K562 (cell line): ENCODE results near the gene NKD1. TPM values are rescaled to one million over a fixed set of nuclear protein-coding genes. Genes with fewer than 3 reads are reported as not detected.

Source experiments
- ATAC-seq: fragments of 200-7000 bp; cut with Tn5 transposase; 3 replicates; pipeline ENCODE4 v1.9.1; 2020; ENCODE audit warnings: moderate library complexity
- BruUV-seq: library from RNA; stranded (reverse); fragments of 400-500 nt; replicated peaks from 2 replicates; lab custom pipeline; 2021; lab: Mats Ljungman, UMichigan
- CTCF ChIA-PET: fragments of 300-600 bp; formaldehyde crosslinking; extraction: SDS; loops from one replicate; lab custom pipeline; 2021; ENCODE audit warnings: low intra/inter-chr PET ratio; lab: Yijun Ruan, JAX
- POLR2A ChIA-PET: fragments of 300-600, 350-650 bp; sonication (Branson Sonifier 250); formaldehyde crosslinking; extraction: SDS; loops from one replicate; lab custom pipeline; 2021; ENCODE audit warnings: antibody characterized with exemption, inconsistent platforms; lab: Yijun Ruan, JAX
- DNase-seq, 4 experiments: peaks; one replicate each; pipeline versions ENCODE4 v3.0.0 to v3.0.0-alpha.2; 2011 to 2018; ENCODE audit warnings: low spot score in 3 of 4, mixed read lengths in 3 of 4; ENCODE audit errors: extremely low read depth in 1 of 4
- FAIRE-seq: peaks from 2 replicates; lab custom pipeline; 2011; peaks lifted over from hg19 to GRCh38; lab: Jason Lieb, UNC
- H2AFZ ChIP-seq: 2 replicates; pipeline ENCODE4 v1.6.0; 2011; ENCODE audit warnings: low read depth, low read length, control low read depth, inconsistent platforms
- H3K27ac ChIP-seq: fragments of 200-600 bp; 3 replicates; pipeline ENCODE4 v1.8.0; 2011; ENCODE audit warnings: low read depth, mild to moderate bottlenecking, control low read depth, inconsistent platforms, low read length, moderate library complexity, mixed read lengths; ENCODE audit errors: extremely low read depth
- H3K27me3 ChIP-seq, 2 experiments: fragments of 300-600 bp in 1 of 2; 2 replicates in 1 of 2; 3 replicates in 1 of 2; pipeline versions ENCODE4 v1.6.0 to v1.8.0; 2011; ENCODE audit warnings: inconsistent platforms in 2 of 2, low read length in 2 of 2, mild to moderate bottlenecking in 1 of 2, mixed read lengths in 1 of 2, moderate library complexity in 1 of 2; ENCODE audit not compliant: control insufficient read depth in 2 of 2, insufficient read depth in 2 of 2
- H3K36me3 ChIP-seq: fragments of 300-600 bp; 3 replicates; pipeline ENCODE4 v1.8.0; 2011; ENCODE audit warnings: mild to moderate bottlenecking, low read length, inconsistent platforms; ENCODE audit not compliant: control insufficient read depth, insufficient read depth
- H3K4me1 ChIP-seq, 2 experiments: fragments of 200-600 bp in 1 of 2; replicated peaks in 1 of 2; 2 replicates in 1 of 2; 3 replicates in 1 of 2; pipeline versions ENCODE4 v1.5.1 to v1.8.0; 2011; ENCODE audit warnings: inconsistent platforms in 2 of 2, low read length in 2 of 2, mild to moderate bottlenecking in 1 of 2, mixed read lengths in 1 of 2, moderate library complexity in 1 of 2; ENCODE audit not compliant: control insufficient read depth in 2 of 2, insufficient read depth in 2 of 2
- H3K4me2 ChIP-seq: 2 replicates; pipeline ENCODE4 v1.6.1; 2011; ENCODE audit warnings: low read length, control low read depth, inconsistent platforms, mixed read lengths; ENCODE audit not compliant: insufficient read depth
- H3K4me3 ChIP-seq: fragments of 200-600 bp; sonication (generic), shearing (Covaris generic); 2 replicates; pipeline ENCODE4 v1.5.1; 2016; ENCODE audit warnings: control low read depth, inconsistent platforms
- H3K79me2 ChIP-seq: fragments of 200-600 bp; 3 replicates; pipeline ENCODE4 v1.8.0; 2011; ENCODE audit warnings: low read length, inconsistent platforms; ENCODE audit not compliant: control insufficient read depth, insufficient read depth
- H3K9ac ChIP-seq, 2 experiments: 2 replicates each; pipeline versions ENCODE4 v1.6.0 to v1.6.1; 2011; ENCODE audit warnings: low read depth in 2 of 2, low read length in 2 of 2, control low read depth in 1 of 2, inconsistent platforms in 1 of 2, mild to moderate bottlenecking in 1 of 2, mixed read lengths in 1 of 2; ENCODE audit not compliant: insufficient read depth in 1 of 2
- H3K9me1 ChIP-seq: one replicate; pipeline ENCODE4 v1.6.0; 2011; ENCODE audit warnings: inconsistent platforms, mild to moderate bottlenecking, low read length, moderate library complexity; ENCODE audit not compliant: control insufficient read depth, insufficient read depth
- H3K9me3 ChIP-seq: replicated peaks from 2 replicates; pipeline ENCODE4 v1.5.1; 2011; ENCODE audit warnings: low read depth, low read length, inconsistent platforms; ENCODE audit not compliant: control insufficient read depth, insufficient read depth
- H4K20me1 ChIP-seq: replicated peaks from 2 replicates; pipeline ENCODE4 v1.6.1; 2011; ENCODE audit warnings: low read length, inconsistent platforms, mixed read lengths; ENCODE audit not compliant: control insufficient read depth, insufficient read depth
- FUS ChIP-seq: fragments of 200-400 bp; formaldehyde crosslinking; optimal IDR thresholded peaks from 2 replicates; pipeline ENCODE3; 2017; ENCODE audit warnings: low read depth, low read length
- KLF13 ChIP-seq: fragments of 450-650 bp; IDR thresholded peaks from 2 replicates; pipeline ENCODE4 v1.6.1; 2016; ENCODE audit warnings: missing genetic modification characterization, low read depth, mild to moderate bottlenecking, missing compliant biosample characterization, moderate library complexity, borderline replicate concordance
- MAZ ChIP-seq, 2 experiments: fragments of 450-650 bp in 1 of 2; sonication (generic) in 1 of 2; formaldehyde crosslinking; IDR thresholded peaks in 1 of 2; conservative IDR thresholded peaks in 1 of 2; 2 replicates each; pipeline versions ENCODE4 v1.4.0 to v1.5.0; 2020; ENCODE audit warnings: mild to moderate bottlenecking in 1 of 2, missing genetic modification reagents in 1 of 2
- RBBP5 ChIP-seq: fragments of 200-600 bp; sonication (generic); IDR thresholded peaks from 2 replicates; pipeline ENCODE4 v1.6.1; 2012; ENCODE audit warnings: borderline replicate concordance, mild to moderate bottlenecking, low read length, control low read depth, inconsistent platforms; ENCODE audit not compliant: insufficient read depth, poor library complexity, severe bottlenecking
- SPI1 ChIP-seq: IDR thresholded peaks from 2 replicates; pipeline ENCODE4 v1.6.1; 2011; ENCODE audit warnings: low read depth, low read length, control low read depth, borderline replicate concordance
- TCF7 ChIP-seq: sonication (generic); IDR thresholded peaks from 2 replicates; pipeline ENCODE4 v1.6.1; 2016; ENCODE audit warnings: antibody characterized with exemption, borderline replicate concordance
- ZBTB34 ChIP-seq: fragments of 250-450 bp; sonication (Bioruptor Pico); IDR thresholded peaks from 2 replicates; pipeline ENCODE4 v1.8.0; 2021; ENCODE audit warnings: mild to moderate bottlenecking, moderate library complexity
- ZNF512 ChIP-seq: IDR thresholded peaks from 2 replicates; pipeline ENCODE4 v1.6.1; 2016; ENCODE audit warnings: missing genetic modification characterization, missing compliant biosample characterization
- WGBS: fragments of 100-300 bp; shearing (Covaris generic); methylation state at CpG from one replicate; pipeline ENCODE4 v1.1.6; 2016; ENCODE audit warnings: low coverage, mixed read lengths; ENCODE audit not compliant: insufficient coverage; ENCODE audit errors: missing lambda C conversion rate; 5-methylcytosine and 5-hydroxymethylcytosine counted together
- in situ Hi-C: fragments of 300-500 bp; cut with MboI; formaldehyde crosslinking; loops from 4 replicates; pipeline ENCODE4 v1.15.0; 2018; ENCODE audit warnings: inconsistent platforms, mixed read lengths
- intact Hi-C: fragments of 100-400 bp; cut with micrococcal nuclease; formaldehyde crosslinking; loops from 2 replicates; pipeline ENCODE4 v1.14.2; 2022
- polyA plus RNA-seq, 8 experiments: library from polyadenylated mRNA; depleted of rRNA in 4 of 8; stranded (reverse) in 5 of 8; unstranded in 3 of 8; fragments of >200 nt; fragmentation: Nextera tagmentation in 2 of 8; fragmentation: Illumina TruSeq in 1 of 8; extraction: Ambion mirVana in 2 of 8; extraction: Trizol in 1 of 8; gene quantifications; 2 replicates each; pipeline versions ENCODE4 v1.2.1 to v1.2.3, GENCODE V29; 2011 to 2014; ENCODE audit warnings: inconsistent platforms in 1 of 8, missing spikeins in 1 of 8
- total RNA-seq, 7 experiments: library from RNA; depleted of rRNA in 6 of 7; stranded (reverse); fragments of >200 nt in 6 of 7; fragmentation: Illumina TruSeq in 2 of 7; extraction: Trizol in 2 of 7; gene quantifications; 2 replicates each; pipeline versions ENCODE4 v1.2.1 to v1.2.3, GENCODE V29; 2011 to 2021; ENCODE audit warnings: low replicate concordance in 1 of 7

The NKD1 gene
- total and polyA plus RNA-seq, 9 of the 15 experiments (the other 6 are each of a cell fraction or from before 2014, with no cell fraction given), result under 0.01 to 0.24 (median 0.04) TPM; not detected in 2

- POLR2A ChIA-PET, result interaction anchor here (0.6 to 0.7 kb wide), 2 partner anchors 36 to 380 kb away, joined by 3 read pairs; no protein-coding TSS in a partner anchor
- H2AFZ ChIP-seq, result no peak overlapping the region
- CTCF ChIA-PET, result no interaction called here
- in situ Hi-C loops (no loop called here), intact Hi-C loops (no loop called here)
- no peak overlapping the region for H3K27ac ChIP-seq
- no TSS peak for BruUV-seq
- H3K9ac ChIP-seq, result no peak overlapping the region
- no peaks in the 10 kb centered on the region for H3K9me1 ChIP-seq
- H3K79me2 ChIP-seq, result no peaks in the 10 kb centered on the region
- H3K9me3 ChIP-seq, result no peaks in the 10 kb centered on the region
- no peaks in the 10 kb centered on the region for H3K4me1 ChIP-seq
- no peak overlapping the region for H3K4me2 ChIP-seq
- H3K27me3 ChIP-seq, result peaks cover 8 to 40% of the 10 kb centered on the region in 2 experiments; a peak in 3 of 5 replicates
- WGBS, result under 1% methylated on average over 12 of the region's 14 CpGs
- H4K20me1 ChIP-seq, result no peaks in the 10 kb centered on the region
- H3K4me3 ChIP-seq, result no peak overlapping the region
- H3K36me3 ChIP-seq, result no peaks in the 10 kb centered on the region
- TF ChIP-seq RBBP5 (no peak), KLF13 (tag) (no peak), ZBTB34 (CRISPR knock-in tag) (no peak), FUS (no peak), SPI1 (peak; percentile 60; the same call in 1 of the 2 replicates), ZNF512 (tag) (no peak), MAZ (CRISPR knock-in tag; conservative IDR thresholded peaks at IDR 0.05 in 1 of 2, IDR thresholded peaks at IDR 0.05 in 1 of 2) (no peak), TCF7 (no peak)
- no peak for DNase-seq
- FAIRE-seq, result no peak
- no peak for ATAC-seq
Observed at GRCh38 chr16:50683689-50684374, 135.6 kb downstream of the NKD1 start.
